Activated CD8-positive, alpha-beta T cell treated with anti-CD3 and anti-CD28 coated beads for 36 hours (primary cell): ENCODE results near the gene GIPR. TPM values are rescaled to one million over a fixed set of nuclear protein-coding genes. Genes with fewer than 3 reads are reported as not detected.
A peak's percentile ranks its signal among the peaks of the same experiment; 100 is the strongest.

Experiments
- ATAC-seq: fragments of 200-7000 bp; cut with Tn5 transposase; one replicate; pipeline ENCODE4 v1.10.0; 2021; ENCODE audit warnings: mild to moderate bottlenecking, moderate library complexity
- CTCF ChIA-PET: fragments of 350-600 bp; sonication (Branson Sonifier 250); formaldehyde crosslinking; loops from one replicate; lab custom pipeline; 2021; ENCODE audit warnings: antibody characterized with exemption; lab: Charles Lee
- POLR2A ChIA-PET: fragments of 350-600 bp; sonication (Branson Sonifier 250); formaldehyde crosslinking; loops from one replicate; lab custom pipeline; 2021; ENCODE audit warnings: antibody characterized with exemption; lab: Charles Lee
- DNase-seq: peaks from one replicate; pipeline ENCODE4 v3.0.0-alpha.2; 2020
- H3K27ac Mint-ChIP-seq: one replicate; pipeline ENCODE4 v1.8.0; 2021; ENCODE audit warnings: mild to moderate bottlenecking, mixed read lengths
- H3K27me3 Mint-ChIP-seq: one replicate; pipeline ENCODE4 v1.8.0; 2021; ENCODE audit warnings: mixed read lengths
- H3K36me3 Mint-ChIP-seq: one replicate; pipeline ENCODE4 v1.8.0; 2021; ENCODE audit warnings: low read depth, mixed read lengths
- H3K4me1 Mint-ChIP-seq: one replicate; pipeline ENCODE4 v1.8.0; 2021; ENCODE audit warnings: low read depth, mixed read lengths
- H3K4me3 Mint-ChIP-seq: one replicate; pipeline ENCODE4 v1.8.0; 2021; ENCODE audit warnings: mild to moderate bottlenecking, moderate library complexity, mixed read lengths
- H3K9me3 Mint-ChIP-seq: one replicate; pipeline ENCODE4 v1.8.0; 2021; ENCODE audit warnings: mixed read lengths
- CTCF ChIP-seq: fragments of 200-600 bp; IDR thresholded peaks from one replicate; pipeline ENCODE4 v1.8.0; 2022; ENCODE audit warnings: antibody characterized with exemption, mild to moderate bottlenecking
- intact Hi-C: fragments of 100-400 bp; cut with micrococcal nuclease; formaldehyde crosslinking; loops from one replicate; pipeline ENCODE4 v1.10.0; 2022
- total RNA-seq, 2 experiments: library from RNA; stranded (reverse); gene quantifications; one replicate each; pipeline ENCODE4 v1.2.3, GENCODE V29; 2021

GIPR gene
- total RNA-seq, 2 experiments from 2014 or later, result 5.9 to 6.8 TPM

DNA sequence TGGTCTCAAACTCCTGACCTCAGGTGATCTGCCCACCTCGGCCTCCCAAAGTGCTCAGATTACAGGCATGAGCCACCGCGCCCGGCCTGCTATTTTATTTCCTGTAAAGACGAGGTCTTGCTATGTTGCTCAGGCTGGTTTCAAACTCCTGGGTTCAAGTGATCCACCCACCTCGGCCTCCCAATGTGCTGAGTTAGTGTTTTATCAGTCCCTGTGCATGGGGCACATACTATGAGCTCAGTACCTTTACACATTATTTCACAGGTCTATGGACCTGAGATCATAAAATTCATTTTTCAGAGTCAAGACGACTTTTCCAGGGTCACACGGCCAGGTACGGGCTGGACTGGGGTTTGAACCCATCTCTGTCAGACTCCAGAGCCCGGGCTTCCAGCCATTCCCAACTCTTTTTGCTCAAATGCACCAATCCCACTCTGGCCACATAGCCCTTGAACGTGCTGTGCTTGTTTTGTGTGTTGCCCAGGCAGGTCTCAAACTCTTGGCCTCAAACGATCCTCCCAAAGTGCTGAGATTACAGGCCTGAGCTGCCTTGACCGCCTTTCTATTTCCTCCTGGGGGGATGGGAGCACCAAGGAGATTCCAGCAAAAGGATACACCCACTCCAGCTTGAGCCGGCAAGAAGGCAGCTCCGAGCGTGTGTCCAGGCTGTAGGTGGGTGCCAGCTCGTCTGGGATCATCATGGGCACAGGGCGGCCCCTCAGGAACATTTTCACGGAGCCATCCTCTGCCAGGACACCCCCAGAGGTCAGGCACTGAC lies 29.9 kb upstream of the GIPR start:
- DNase-seq, result no peak
- Mint-ChIP-seq H3K4me3 (peak overlapping the region; percentile 96), H3K4me1 (peaks cover 26% of the 10 kb centered on the region), H3K27ac (no peak overlapping the region), H3K9me3 (peaks cover 2% of the 10 kb centered on the region), H3K27me3 (no peaks in the 10 kb centered on the region), H3K36me3 (peaks cover 36% of the 10 kb centered on the region)
- ChIA-PET CTCF (interaction anchor here (1.1 to 1.7 kb wide), 2 partner anchors 7 to 31 kb away, joined by 3 to 7 read pairs; no protein-coding TSS in a partner anchor), POLR2A (interaction anchor here (0.8 to 1.3 kb wide), 3 partner anchors 8 to 13 kb away, joined by 3 to 7 read pairs (median 5); no protein-coding TSS in a partner anchor)
- TF ChIP-seq CTCF, result no peak
- intact Hi-C loops, result no loop called here
- no peak for ATAC-seq

- H3K9me3 Mint-ChIP-seq, result peaks cover 2% of the 10 kb centered on the region
- ATAC-seq (no peak), DNase-seq (peak; percentile 60)
- intact Hi-C loops, result no loop called here
- peak within 1 kb of the TSS; percentile 96 for H3K4me3 Mint-ChIP-seq
- CTCF ChIA-PET, result interaction anchor here (0.7 to 4.7 kb wide), 5 partner anchors 8 to 200 kb away, joined by 3 to 19 read pairs (median 7); no protein-coding TSS in a partner anchor
- no peak for TF ChIP-seq CTCF
- peaks cover 37% of the 10 kb centered on the region for H3K4me1 Mint-ChIP-seq
- POLR2A ChIA-PET, result interaction anchor here (0.8 to 5.8 kb wide), 4 partner anchors 9 to 55 kb away, joined by 3 to 21 read pairs (median 6); partner anchors contain the start of gene OPA3
- H3K27ac Mint-ChIP-seq, result peak within 1 kb of the TSS; percentile 84
- H3K36me3 Mint-ChIP-seq, result peaks cover 32% of the 10 kb centered on the region
- no peaks in the 10 kb centered on the region for H3K27me3 Mint-ChIP-seq
These were observed 28.9 kb upstream of the GIPR start, which contains the start of gene EML2 for GRCh38 chr19:45638930-45639729. EML2 (minus strand) TSS chr19:45639397; CDS start chr19:45639376, 21 bp downstream.

DNA sequence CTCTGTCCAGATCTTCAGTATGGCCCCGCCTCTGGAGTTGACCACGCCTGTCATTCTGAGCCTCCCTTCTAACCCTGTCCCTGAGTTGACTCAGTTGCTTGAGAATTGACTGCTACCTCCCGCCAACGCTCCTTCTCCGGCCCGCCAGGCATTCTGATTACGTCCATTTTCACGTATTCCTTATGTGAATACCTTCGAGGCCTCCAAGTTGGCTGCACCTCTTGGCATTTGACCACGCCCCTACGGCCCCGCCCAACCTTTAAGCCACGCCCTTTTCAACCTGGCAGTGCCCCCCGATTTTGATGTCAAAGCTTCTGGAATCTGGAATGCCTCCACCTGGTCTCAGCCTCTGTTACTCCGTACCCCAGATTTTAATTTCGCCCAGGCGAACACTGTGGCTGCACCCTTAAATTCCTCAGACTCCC lies 27.2 kb upstream of the GIPR start:
- ATAC-seq (no peak), DNase-seq (peak; percentile 79)
- TF ChIP-seq CTCF, result no peak
- peak overlapping the region; percentile 92 for H3K4me3 Mint-ChIP-seq
- peaks cover 3% of the 10 kb centered on the region for H3K27me3 Mint-ChIP-seq
- ChIA-PET CTCF (interaction anchor here (0.9 to 4.7 kb wide), 12 partner anchors 12 to 201 kb away, joined by 3 to 29 read pairs (median 8); partner anchors contain the start of gene FOSB), POLR2A (interaction anchor here (0.6 to 5.8 kb wide), 14 partner anchors 9 to 201 kb away, joined by 3 to 30 read pairs (median 6); partner anchors contain the start of genes OPA3 and VASP)
- peaks cover 2% of the 10 kb centered on the region for H3K9me3 Mint-ChIP-seq
- H3K27ac Mint-ChIP-seq, result peak overlapping the region; percentile 99
- peaks cover 45% of the 10 kb centered on the region for H3K4me1 Mint-ChIP-seq
- intact Hi-C loops, result loop anchor here (5.0 kb wide), 2 partner anchors 44 to 134 kb away; partner anchors contain the start of gene VASP
- peaks cover 31% of the 10 kb centered on the region for H3K36me3 Mint-ChIP-seq

DNA sequence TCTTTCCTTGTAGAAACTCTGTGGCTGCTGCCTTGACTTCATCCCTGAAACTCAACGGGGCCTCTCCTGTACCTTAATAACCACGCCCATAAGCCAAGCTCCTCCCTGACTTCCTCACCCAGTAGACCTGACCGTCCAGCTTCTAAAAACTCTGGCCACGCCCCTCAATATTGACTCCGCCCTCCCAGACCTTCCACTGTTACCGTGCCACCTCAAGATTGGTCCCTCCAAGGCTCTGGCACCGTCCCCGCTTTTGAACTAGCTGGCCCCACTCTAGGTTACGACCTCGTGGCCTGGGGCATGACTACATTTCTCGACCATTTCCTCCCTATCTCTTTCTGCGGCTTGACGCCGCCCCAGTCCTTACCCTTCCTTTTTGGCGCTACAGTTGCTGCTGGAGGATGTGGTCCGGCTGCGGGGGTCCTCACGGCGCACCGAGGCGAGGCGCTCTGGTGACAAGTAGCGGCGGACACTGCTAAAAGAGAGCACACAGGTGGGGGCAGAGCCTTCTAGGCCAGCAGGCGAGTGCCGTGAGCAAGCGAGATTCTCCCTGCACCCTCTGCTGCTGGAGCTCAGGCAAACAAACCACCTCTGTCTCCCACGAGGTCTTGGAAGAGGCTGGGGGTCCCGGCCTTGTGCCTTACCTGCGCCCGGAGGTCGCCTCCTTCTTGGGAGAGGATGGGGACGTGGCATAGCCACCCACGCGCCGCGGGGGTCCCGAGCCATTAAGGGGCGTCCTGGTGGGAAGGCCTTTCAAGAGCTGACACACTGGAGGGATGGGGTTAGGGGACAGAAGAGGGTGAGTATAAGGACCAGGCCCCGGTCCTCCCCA lies 26.5 kb upstream of the GIPR start:
- ChIA-PET POLR2A (interaction anchor here (0.6 to 5.8 kb wide), 25 partner anchors 8 to 424 kb away, joined by 3 to 30 read pairs (median 4); partner anchors contain the start of genes FOSB, OPA3, QPCTL and SNRPD2), CTCF (interaction anchor here (0.9 to 4.7 kb wide), 32 partner anchors 8 to 237 kb away, joined by 3 to 29 read pairs (median 5); partner anchors contain the start of genes FOSB, GIPR, QPCTL and SNRPD2)
- DNase-seq, result peak; percentile 99
- peaks cover 26% of the 10 kb centered on the region for H3K36me3 Mint-ChIP-seq
- peak overlapping the region; percentile 92 for H3K4me3 Mint-ChIP-seq
- peaks cover 51% of the 10 kb centered on the region for H3K4me1 Mint-ChIP-seq
- peaks cover 2% of the 10 kb centered on the region for H3K9me3 Mint-ChIP-seq
- H3K27me3 Mint-ChIP-seq, result peaks cover 3% of the 10 kb centered on the region
- peak; percentile 50 for ATAC-seq
- H3K27ac Mint-ChIP-seq, result peak overlapping the region; percentile 99
- no peak for TF ChIP-seq CTCF
- intact Hi-C loops, result loop anchor here (5.0 kb wide), 2 partner anchors 44 to 134 kb away; partner anchors contain the start of gene VASP
